PC-3 (cell line): ENCODE measurements around the gene TCEA3. TPM values are rescaled to one million over a fixed set of nuclear protein-coding genes. Genes with fewer than 3 reads are reported as not detected.
"Not testable (repeated sequence)": the region's sequence is repeated elsewhere in the genome, so short reads cannot be mapped to it uniquely, and the experiment has no call there.

Experiments used
- ATAC-seq: fragments of 200-7000 bp; cut with Tn5 transposase; 2 replicates; pipeline ENCODE4 v1.9.1; 2020; ENCODE audit warnings: mild to moderate bottlenecking, moderate library complexity
- BruUV-seq: library from RNA; stranded (reverse); fragments of 400-500 nt; replicated peaks from 2 replicates; lab custom pipeline; 2021; lab: Mats Ljungman, UMichigan
- CTCF ChIA-PET: fragments of 300-600 bp; sonication (Branson Sonifier 250); formaldehyde crosslinking; loops from one replicate; lab custom pipeline; 2022; ENCODE audit warnings: antibody characterized with exemption; lab: Charles Lee
- POLR2A ChIA-PET: fragments of 300-600 bp; sonication (Branson Sonifier 250); formaldehyde crosslinking; loops from one replicate; lab custom pipeline; 2022; ENCODE audit warnings: antibody characterized with exemption; ENCODE audit not compliant: unreplicated experiment; lab: Charles Lee
- DNase-seq: peaks from one replicate; pipeline ENCODE4 v3.0.0-alpha.2; 2015
- H2AFZ ChIP-seq: fragments of 300-600 bp; sonication (generic); 2 replicates; pipeline ENCODE4 v1.6.0; 2016; ENCODE audit warnings: antibody characterized with exemption, low read length
- H3F3A ChIP-seq: fragments of 300-600 bp; sonication (generic); one replicate; pipeline ENCODE4 v1.6.0; 2017; ENCODE audit warnings: antibody characterized with exemption, low read length, control low read depth, mild to moderate bottlenecking; ENCODE audit not compliant: unreplicated experiment
- H3K27ac ChIP-seq: fragments of 300-600 bp; sonication (generic); 2 replicates; pipeline ENCODE4 v1.5.1; 2016; ENCODE audit warnings: mild to moderate bottlenecking, low read length
- H3K27me3 ChIP-seq: fragments of 300-600 bp; sonication (generic); 2 replicates; pipeline ENCODE4 v1.6.1; 2016; ENCODE audit warnings: low read length, mixed read lengths
- H3K36me3 ChIP-seq: fragments of 300-600 bp; sonication (generic); 2 replicates; pipeline ENCODE4 v1.6.1; 2016; ENCODE audit warnings: low read depth, mixed run types, low read length, mixed read lengths
- H3K4me1 ChIP-seq: fragments of 300-600 bp; sonication (generic); 2 replicates; pipeline ENCODE4 v1.5.1; 2016; ENCODE audit warnings: low read length; ENCODE audit not compliant: insufficient read depth
- H3K4me2 ChIP-seq: fragments of 300-600 bp; sonication (generic); 2 replicates; pipeline ENCODE4 v1.6.0; 2016; ENCODE audit warnings: low read length
- H3K4me3 ChIP-seq: fragments of 300-600 bp; sonication (generic); 2 replicates; pipeline ENCODE4 v1.5.1; 2016; ENCODE audit warnings: mild to moderate bottlenecking, low read length, mixed read lengths
- H3K79me2 ChIP-seq: fragments of 300-600 bp; sonication (generic); 2 replicates; pipeline ENCODE4 v1.6.1; 2017; ENCODE audit warnings: low read length, mixed read lengths
- H3K9ac ChIP-seq: fragments of 300-600 bp; sonication (generic); 2 replicates; pipeline ENCODE4 v1.6.0; 2016; ENCODE audit warnings: mild to moderate bottlenecking, low read length
- H3K9me2 ChIP-seq: fragments of 300-600 bp; sonication (generic); replicated peaks from 2 replicates; pipeline ENCODE4 v1.6.1; 2016; ENCODE audit warnings: mixed run types, low read length, mixed read lengths
- H3K9me3 ChIP-seq: fragments of 300-600 bp; sonication (generic); 2 replicates; pipeline ENCODE4 v1.6.1; 2016; ENCODE audit warnings: low read length, mixed read lengths
- H4K20me1 ChIP-seq: fragments of 300-600 bp; sonication (generic); 2 replicates; pipeline ENCODE4 v1.6.1; 2016; ENCODE audit warnings: low read length, mixed read lengths
- CTCF ChIP-seq: fragments of 300-600 bp; sonication (generic); conservative IDR thresholded peaks from 2 replicates; pipeline ENCODE4 v1.5.1; 2017; ENCODE audit warnings: antibody characterized with exemption, low read depth, mild to moderate bottlenecking, low read length
- EZH2 ChIP-seq: fragments of 300-600 bp; sonication (generic); IDR thresholded peaks from one replicate; pipeline ENCODE4 v1.6.1; 2017; ENCODE audit warnings: antibody characterized with exemption, mild to moderate bottlenecking, low read length; ENCODE audit not compliant: unreplicated experiment
- EZH2phosphoT487 ChIP-seq: fragments of 300-600 bp; sonication (generic); IDR thresholded peaks from 2 replicates; pipeline ENCODE4 v1.6.1; 2018; ENCODE audit warnings: mild to moderate bottlenecking, antibody characterized with exemption, low read length, borderline replicate concordance
- intact Hi-C: fragments of 100-400 bp; cut with micrococcal nuclease; formaldehyde crosslinking; loops from 2 replicates; pipeline ENCODE4 v1.9.0; 2023
- total RNA-seq: library from RNA; depleted of rRNA; stranded (reverse); fragments of >200 nt; gene quantifications from 2 replicates; pipeline ENCODE4 v1.2.3, GENCODE V29; 2014

TCEA3 gene
- total RNA-seq, 1 experiment from 2014 or later = 23.6 TPM

GRCh38 chr1:23383577-23384311, 40.8 kb downstream of the TCEA3 start:
- H3K4me3 ChIP-seq = no peak overlapping the region
- H3F3A ChIP-seq = no peaks in the 10 kb centered on the region
- H3K9ac ChIP-seq = no peak overlapping the region
- ATAC-seq (no peak), DNase-seq (no peak)
- intact Hi-C loops = no loop called here
- H3K27ac ChIP-seq = no peak overlapping the region
- H3K9me2 ChIP-seq = no peaks in the 10 kb centered on the region
- H2AFZ ChIP-seq = no peak overlapping the region
- BruUV-seq = no TSS peak
- H3K79me2 ChIP-seq = no peaks in the 10 kb centered on the region
- H3K27me3 ChIP-seq = no peaks in the 10 kb centered on the region
- ChIA-PET POLR2A (no interaction called here), CTCF (no interaction called here)
- no peaks in the 10 kb centered on the region for H3K9me3 ChIP-seq
- H3K36me3 ChIP-seq = no peaks in the 10 kb centered on the region
- no peaks in the 10 kb centered on the region for H4K20me1 ChIP-seq
- no peak overlapping the region for H3K4me2 ChIP-seq
- H3K4me1 ChIP-seq = peaks cover 20% of the 10 kb centered on the region
- TF ChIP-seq EZH2phosphoT487 (no peak), EZH2 (no peak), CTCF (no peak)

- no peaks in the 10 kb centered on the region for H4K20me1 ChIP-seq
- H3K27me3 ChIP-seq = no peaks in the 10 kb centered on the region
- H3K4me1 ChIP-seq = peaks cover 30% of the 10 kb centered on the region
- H3K79me2 ChIP-seq = no peaks in the 10 kb centered on the region
- no peak overlapping the region for H3K4me2 ChIP-seq
- no peaks in the 10 kb centered on the region for H3K9me2 ChIP-seq
- ATAC-seq (no peak), DNase-seq (no peak)
- no peaks in the 10 kb centered on the region for H3F3A ChIP-seq
- H2AFZ ChIP-seq = no peak overlapping the region
- no peaks in the 10 kb centered on the region for H3K9me3 ChIP-seq
- intact Hi-C loops = no loop called here
- no peak overlapping the region for H3K9ac ChIP-seq
- no peak for TF ChIP-seq EZH2
- H3K27ac ChIP-seq = no peak overlapping the region
- H3K36me3 ChIP-seq = no peaks in the 10 kb centered on the region
- ChIA-PET CTCF (no interaction called here), POLR2A (interaction anchor here (0.6 kb wide), 1 partner anchor 12 kb away, joined by 5 read pairs; the partner anchor contains the start of gene ZNF436)
- BruUV-seq = no TSS peak
- no peak overlapping the region for H3K4me3 ChIP-seq
These were observed 43.2 kb downstream of the TCEA3 start for GRCh38 chr1:23381233-23381885.

- Histone ChIP-seq H3K9me3 (no peaks in the 10 kb centered on the region), H3K36me3 (no peaks in the 10 kb centered on the region), H3K27ac (no peak overlapping the region), H3K4me1 (peaks cover 30% of the 10 kb centered on the region), H3K9ac (no peak overlapping the region), H3K4me2 (no peak overlapping the region), H3K79me2 (no peaks in the 10 kb centered on the region), H3K9me2 (no peaks in the 10 kb centered on the region), H4K20me1 (no peaks in the 10 kb centered on the region), H3K4me3 (no peak overlapping the region), H3K27me3 (no peaks in the 10 kb centered on the region), H3F3A (no peaks in the 10 kb centered on the region), H2AFZ (no peak overlapping the region)
- TF ChIP-seq CTCF (no peak), EZH2phosphoT487 (no peak), EZH2 (no peak)
- DNase-seq (no peak), ATAC-seq (no peak)
- ChIA-PET POLR2A (no interaction called here), CTCF (no interaction called here)
- BruUV-seq = no TSS peak
- intact Hi-C loops = no loop called here
These were observed 43.8 kb downstream of the TCEA3 start for GRCh38 chr1:23380719-23381118.

- H3K27ac ChIP-seq, ATAC-seq: not testable (repeated sequence)
These were observed 44.3 kb downstream of the TCEA3 start for GRCh38 chr1:23380236-23380635.

More at GRCh38 chr1:23380236-23380635, 44.3 kb downstream of the TCEA3 start:
- H3K27me3 ChIP-seq, H3K9me3 ChIP-seq, intact Hi-C loops, DNase-seq, BruUV-seq, H3K9me2 ChIP-seq, H4K20me1 ChIP-seq, H3F3A ChIP-seq, H3K36me3 ChIP-seq, CTCF ChIA-PET, H3K4me3 ChIP-seq, H3K4me2 ChIP-seq, H3K9ac ChIP-seq, H2AFZ ChIP-seq, H3K79me2 ChIP-seq, POLR2A ChIA-PET: not testable (repeated sequence)
- peaks cover 27% of the 10 kb centered on the region for H3K4me1 ChIP-seq
